K562 treated with DMSO at 1 percent for 24 hours (cell line): ENCODE measurements around the gene CDY1. TPM values are rescaled to one million over a fixed set of nuclear protein-coding genes. Genes with fewer than 3 reads are reported as not detected.

Experiments used
- total RNA-seq: library from RNA; unstranded; fragments of 300-600 nt; gene quantifications from 2 replicates; pipeline ENCODE4 v1.2.3, GENCODE V29; 2022; ENCODE audit warnings: low read depth; ENCODE audit not compliant: insufficient read depth

CDY1 gene
- not detected in 2 replicates for total RNA-seq

GRCh38 chrY:25621817-25622216 is at the start of gene CDY1:
CDY1 (plus strand) TSS chrY:25622117; CDS start chrY:25622443, 326 bp downstream.

